ENCODE measurements around the gene SYNGR1. TPM values are rescaled to one million over a fixed set of nuclear protein-coding genes. Genes with fewer than 3 reads are reported as not detected.

The SYNGR1 gene
- polyA plus RNA-seq, 1 experiment, result 65.6 TPM

DNA sequence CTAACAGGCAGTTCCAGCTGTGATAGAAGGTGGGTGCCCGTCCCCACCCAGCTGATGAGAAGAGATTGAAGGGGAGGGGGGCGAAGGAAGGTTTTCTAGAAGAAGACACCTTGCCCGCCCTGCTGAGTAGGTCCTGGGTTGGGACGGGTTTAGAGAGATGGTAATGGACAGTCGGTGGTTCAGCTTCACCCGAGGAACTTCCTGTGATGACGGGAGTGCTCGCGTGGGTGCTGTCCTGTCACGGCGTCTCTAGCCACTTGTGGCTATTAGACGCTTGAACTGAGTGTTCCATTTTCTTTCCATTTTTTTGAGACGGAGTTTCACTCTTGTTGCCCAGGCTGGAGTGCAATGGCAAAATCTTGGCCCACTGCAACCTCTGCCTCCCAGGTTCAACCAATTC, 79.4 kb downstream of the SYNGR1 start:
- Histone ChIP-seq H3K27me3 (ENCODE audit: control insufficient read depth, insufficient read depth, low read length) (no peaks in the 10 kb centered on the region), H3K4me3 (ENCODE audit: low read depth, low read length) (no peak overlapping the region), H3K36me3 (ENCODE audit: control insufficient read depth, insufficient read depth, low read length) (peaks cover 34% of the 10 kb centered on the region)
- ChIA-PET CTCF (interaction anchor here (0.7 to 1.4 kb wide), 2 partner anchors 8 to 86 kb away, joined by 3 to 4 read pairs; no protein-coding TSS in a partner anchor), POLR2A (no interaction called here)
- TF ChIP-seq, protein P1, sequence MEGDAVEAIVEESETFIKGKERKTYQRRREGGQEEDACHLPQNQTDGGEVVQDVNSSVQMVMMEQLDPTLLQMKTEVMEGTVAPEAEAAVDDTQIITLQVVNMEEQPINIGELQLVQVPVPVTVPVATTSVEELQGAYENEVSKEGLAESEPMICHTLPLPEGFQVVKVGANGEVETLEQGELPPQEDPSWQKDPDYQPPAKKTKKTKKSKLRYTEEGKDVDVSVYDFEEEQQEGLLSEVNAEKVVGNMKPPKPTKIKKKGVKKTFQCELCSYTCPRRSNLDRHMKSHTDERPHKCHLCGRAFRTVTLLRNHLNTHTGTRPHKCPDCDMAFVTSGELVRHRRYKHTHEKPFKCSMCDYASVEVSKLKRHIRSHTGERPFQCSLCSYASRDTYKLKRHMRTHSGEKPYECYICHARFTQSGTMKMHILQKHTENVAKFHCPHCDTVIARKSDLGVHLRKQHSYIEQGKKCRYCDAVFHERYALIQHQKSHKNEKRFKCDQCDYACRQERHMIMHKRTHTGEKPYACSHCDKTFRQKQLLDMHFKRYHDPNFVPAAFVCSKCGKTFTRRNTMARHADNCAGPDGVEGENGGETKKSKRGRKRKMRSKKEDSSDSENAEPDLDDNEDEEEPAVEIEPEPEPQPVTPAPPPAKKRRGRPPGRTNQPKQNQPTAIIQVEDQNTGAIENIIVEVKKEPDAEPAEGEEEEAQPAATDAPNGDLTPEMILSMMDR (IDR thresholded peaks at IDR 0.05; ENCODE audit: insufficient read depth, low read depth, low read length), result no peak
- DNase-seq (ENCODE audit: low read depth), result no peak

GRCh38 chr22:39429916-39430575, 80.3 kb downstream of the SYNGR1 start:
- Histone ChIP-seq H3K4me3 (ENCODE audit: low read depth, low read length) (no peak overlapping the region), H3K27me3 (ENCODE audit: control insufficient read depth, insufficient read depth, low read length) (no peaks in the 10 kb centered on the region), H3K36me3 (ENCODE audit: control insufficient read depth, insufficient read depth, low read length) (peaks cover 34% of the 10 kb centered on the region)
- POLR2A ChIA-PET, result no interaction called here
- DNase-seq (ENCODE audit: low read depth), result no peak
- CTCF ChIA-PET, result no interaction called here
- TF ChIP-seq, protein P1 (IDR thresholded peaks at IDR 0.05; ENCODE audit: insufficient read depth, low read depth, low read length), result no peak

- H3K27me3 ChIP-seq (ENCODE audit: control insufficient read depth, insufficient read depth, low read length), result no peaks in the 10 kb centered on the region
- TF ChIP-seq, protein P1 (IDR thresholded peaks at IDR 0.05; ENCODE audit: insufficient read depth, low read depth, low read length), result no peak
- no peak overlapping the region for H3K4me3 ChIP-seq (ENCODE audit: low read depth, low read length)
- no peak for DNase-seq (ENCODE audit: low read depth)
- CTCF ChIA-PET, result no interaction called here
- POLR2A ChIA-PET, result no interaction called here
- peaks cover 34% of the 10 kb centered on the region for H3K36me3 ChIP-seq (ENCODE audit: control insufficient read depth, insufficient read depth, low read length)
These were observed 80.9 kb downstream of the SYNGR1 start for GRCh38 chr22:39430576-39431150.

GRCh38 chr22:39431216-39431801, 81.5 kb downstream of the SYNGR1 start:
- POLR2A ChIA-PET, result no interaction called here
- CTCF ChIA-PET, result no interaction called here
- Histone ChIP-seq H3K4me3 (ENCODE audit: low read depth, low read length) (no peak overlapping the region), H3K36me3 (ENCODE audit: control insufficient read depth, insufficient read depth, low read length) (peaks cover 34% of the 10 kb centered on the region), H3K27me3 (ENCODE audit: control insufficient read depth, insufficient read depth, low read length) (no peaks in the 10 kb centered on the region)
- DNase-seq (ENCODE audit: low read depth), result no peak
- TF ChIP-seq, protein P1 (IDR thresholded peaks at IDR 0.05; ENCODE audit: insufficient read depth, low read depth, low read length), result no peak

- H3K27me3 ChIP-seq (ENCODE audit: control insufficient read depth, insufficient read depth, low read length), result no peaks in the 10 kb centered on the region
- ChIA-PET CTCF (no interaction called here), POLR2A (no interaction called here)
- peaks cover 29% of the 10 kb centered on the region for H3K36me3 ChIP-seq (ENCODE audit: control insufficient read depth, insufficient read depth, low read length)
- TF ChIP-seq, protein P1 (IDR thresholded peaks at IDR 0.05; ENCODE audit: insufficient read depth, low read depth, low read length), result no peak
- no peak for DNase-seq (ENCODE audit: low read depth)
- H3K4me3 ChIP-seq (ENCODE audit: low read depth, low read length), result no peak overlapping the region
These were observed 82.0 kb downstream of the SYNGR1 start for GRCh38 chr22:39431821-39432251.
